ENCODE measurements around the gene ASIC2.

ASIC2 gene

DNA sequence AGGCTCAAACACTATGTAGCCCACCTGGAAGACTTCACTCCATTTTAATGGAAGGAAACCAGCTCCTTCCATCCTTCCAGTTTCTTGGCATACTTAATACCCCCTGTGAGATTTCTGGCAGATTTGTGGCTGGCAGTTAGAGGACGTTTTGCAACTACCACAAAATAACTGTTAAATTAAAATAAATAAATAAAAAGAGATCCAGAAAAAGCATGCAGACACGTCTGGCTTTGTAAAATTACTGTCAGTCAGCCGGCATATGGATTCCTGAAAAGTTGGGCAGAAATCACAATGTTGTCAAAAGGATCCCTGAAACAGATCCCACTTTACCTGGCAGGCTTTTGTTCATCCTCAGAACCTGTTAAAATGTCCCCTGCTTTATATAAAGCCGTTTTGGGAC lies 113.9 kb downstream of the ASIC2 start:
- no peak for ATAC-seq
- no peak for TF ChIP-seq SNAI2 (CRISPR knock-in tag; IDR thresholded peaks at IDR 0.05)
- no peak for TF ChIP-seq OSR1 (CRISPR knock-in tag; IDR thresholded peaks at IDR 0.05)
- no peak for TF ChIP-seq ZNF70 (CRISPR knock-in tag; IDR thresholded peaks at IDR 0.05)
- TF ChIP-seq, protein P1, sequence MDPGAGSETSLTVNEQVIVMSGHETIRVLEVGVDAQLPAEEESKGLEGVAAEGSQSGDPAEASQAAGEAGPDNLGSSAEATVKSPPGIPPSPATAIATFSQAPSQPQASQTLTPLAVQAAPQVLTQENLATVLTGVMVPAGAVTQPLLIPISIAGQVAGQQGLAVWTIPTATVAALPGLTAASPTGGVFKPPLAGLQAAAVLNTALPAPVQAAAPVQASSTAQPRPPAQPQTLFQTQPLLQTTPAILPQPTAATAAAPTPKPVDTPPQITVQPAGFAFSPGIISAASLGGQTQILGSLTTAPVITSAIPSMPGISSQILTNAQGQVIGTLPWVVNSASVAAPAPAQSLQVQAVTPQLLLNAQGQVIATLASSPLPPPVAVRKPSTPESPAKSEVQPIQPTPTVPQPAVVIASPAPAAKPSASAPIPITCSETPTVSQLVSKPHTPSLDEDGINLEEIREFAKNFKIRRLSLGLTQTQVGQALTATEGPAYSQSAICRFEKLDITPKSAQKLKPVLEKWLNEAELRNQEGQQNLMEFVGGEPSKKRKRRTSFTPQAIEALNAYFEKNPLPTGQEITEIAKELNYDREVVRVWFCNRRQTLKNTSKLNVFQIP (CRISPR knock-in tag; IDR thresholded peaks at IDR 0.05; ENCODE audit: borderline replicate concordance, low read depth) = no peak
- no peak for TF ChIP-seq TCF4 (CRISPR knock-in tag; IDR thresholded peaks at IDR 0.05; ENCODE audit: borderline replicate concordance)
- no peak for TF ChIP-seq ZFP30 (CRISPR knock-in tag; IDR thresholded peaks at IDR 0.05)
- no peak for TF ChIP-seq ZFP3 (CRISPR knock-in tag; IDR thresholded peaks at IDR 0.05)
- no peak for TF ChIP-seq GLIS3 (CRISPR knock-in tag; IDR thresholded peaks at IDR 0.05)
- no peak for TF ChIP-seq CSDC2 (CRISPR knock-in tag; IDR thresholded peaks at IDR 0.05)
- TF ChIP-seq ZNF8 (CRISPR knock-in tag; IDR thresholded peaks at IDR 0.05) = no peak
- no peak for TF ChIP-seq RARB (CRISPR knock-in tag; IDR thresholded peaks at IDR 0.05)
- no peak for TF ChIP-seq ZNF565 (CRISPR knock-in tag; conservative IDR thresholded peaks at IDR 0.05; ENCODE audit: low read depth)
- no peak for TF ChIP-seq BACH2 (CRISPR knock-in tag; IDR thresholded peaks at IDR 0.05; ENCODE audit: borderline replicate concordance)
- no peak for TF ChIP-seq TOX (CRISPR knock-in tag; IDR thresholded peaks at IDR 0.05; ENCODE audit: borderline replicate concordance)
- TF ChIP-seq ISL1 (CRISPR knock-in tag; IDR thresholded peaks at IDR 0.05) = no peak
- TF ChIP-seq ZC3H10 (CRISPR knock-in tag; IDR thresholded peaks at IDR 0.05) = no peak
- TF ChIP-seq PPARA (CRISPR knock-in tag; IDR thresholded peaks at IDR 0.05; ENCODE audit: borderline replicate concordance) = no peak
- TF ChIP-seq, protein P2, sequence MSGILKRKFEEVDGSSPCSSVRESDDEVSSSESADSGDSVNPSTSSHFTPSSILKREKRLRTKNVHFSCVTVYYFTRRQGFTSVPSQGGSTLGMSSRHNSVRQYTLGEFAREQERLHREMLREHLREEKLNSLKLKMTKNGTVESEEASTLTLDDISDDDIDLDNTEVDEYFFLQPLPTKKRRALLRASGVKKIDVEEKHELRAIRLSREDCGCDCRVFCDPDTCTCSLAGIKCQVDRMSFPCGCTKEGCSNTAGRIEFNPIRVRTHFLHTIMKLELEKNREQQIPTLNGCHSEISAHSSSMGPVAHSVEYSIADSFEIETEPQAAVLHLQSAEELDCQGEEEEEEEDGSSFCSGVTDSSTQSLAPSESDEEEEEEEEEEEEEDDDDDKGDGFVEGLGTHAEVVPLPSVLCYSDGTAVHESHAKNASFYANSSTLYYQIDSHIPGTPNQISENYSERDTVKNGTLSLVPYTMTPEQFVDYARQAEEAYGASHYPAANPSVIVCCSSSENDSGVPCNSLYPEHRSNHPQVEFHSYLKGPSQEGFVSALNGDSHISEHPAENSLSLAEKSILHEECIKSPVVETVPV (CRISPR knock-in tag; IDR thresholded peaks at IDR 0.05) = no peak
- TF ChIP-seq, protein P3, sequence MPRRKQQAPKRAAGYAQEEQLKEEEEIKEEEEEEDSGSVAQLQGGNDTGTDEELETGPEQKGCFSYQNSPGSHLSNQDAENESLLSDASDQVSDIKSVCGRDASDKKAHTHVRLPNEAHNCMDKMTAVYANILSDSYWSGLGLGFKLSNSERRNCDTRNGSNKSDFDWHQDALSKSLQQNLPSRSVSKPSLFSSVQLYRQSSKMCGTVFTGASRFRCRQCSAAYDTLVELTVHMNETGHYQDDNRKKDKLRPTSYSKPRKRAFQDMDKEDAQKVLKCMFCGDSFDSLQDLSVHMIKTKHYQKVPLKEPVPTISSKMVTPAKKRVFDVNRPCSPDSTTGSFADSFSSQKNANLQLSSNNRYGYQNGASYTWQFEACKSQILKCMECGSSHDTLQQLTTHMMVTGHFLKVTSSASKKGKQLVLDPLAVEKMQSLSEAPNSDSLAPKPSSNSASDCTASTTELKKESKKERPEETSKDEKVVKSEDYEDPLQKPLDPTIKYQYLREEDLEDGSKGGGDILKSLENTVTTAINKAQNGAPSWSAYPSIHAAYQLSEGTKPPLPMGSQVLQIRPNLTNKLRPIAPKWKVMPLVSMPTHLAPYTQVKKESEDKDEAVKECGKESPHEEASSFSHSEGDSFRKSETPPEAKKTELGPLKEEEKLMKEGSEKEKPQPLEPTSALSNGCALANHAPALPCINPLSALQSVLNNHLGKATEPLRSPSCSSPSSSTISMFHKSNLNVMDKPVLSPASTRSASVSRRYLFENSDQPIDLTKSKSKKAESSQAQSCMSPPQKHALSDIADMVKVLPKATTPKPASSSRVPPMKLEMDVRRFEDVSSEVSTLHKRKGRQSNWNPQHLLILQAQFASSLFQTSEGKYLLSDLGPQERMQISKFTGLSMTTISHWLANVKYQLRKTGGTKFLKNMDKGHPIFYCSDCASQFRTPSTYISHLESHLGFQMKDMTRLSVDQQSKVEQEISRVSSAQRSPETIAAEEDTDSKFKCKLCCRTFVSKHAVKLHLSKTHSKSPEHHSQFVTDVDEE (CRISPR knock-in tag; IDR thresholded peaks at IDR 0.05) = no peak
- no peak for TF ChIP-seq ESRRG (CRISPR knock-in tag; IDR thresholded peaks at IDR 0.05)

DNA sequence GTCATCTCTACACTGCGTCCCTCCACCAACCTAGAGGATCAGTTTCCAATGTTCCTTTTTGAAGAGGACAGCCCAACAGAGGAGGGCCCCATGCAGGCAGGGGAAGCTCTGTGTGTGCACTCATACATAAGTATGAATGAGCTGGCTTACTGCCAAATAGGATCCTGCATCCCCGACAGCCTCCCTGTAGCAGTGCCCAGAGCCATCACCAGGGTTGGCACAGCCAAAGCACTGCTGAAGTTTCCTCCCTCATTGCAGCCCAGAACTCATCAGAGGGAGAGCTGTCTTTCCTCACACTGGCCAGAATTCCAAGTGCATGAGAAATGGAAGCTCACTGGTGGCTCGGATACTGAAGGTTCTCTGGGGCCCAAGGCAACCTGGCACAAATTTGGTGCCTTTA lies 114.4 kb downstream of the ASIC2 start:
- no peak for TF ChIP-seq ZNF70 (CRISPR knock-in tag; IDR thresholded peaks at IDR 0.05)
- no peak for TF ChIP-seq ZNF8 (CRISPR knock-in tag; IDR thresholded peaks at IDR 0.05)
- TF ChIP-seq CSDC2 (CRISPR knock-in tag; IDR thresholded peaks at IDR 0.05) = no peak
- ATAC-seq = no peak

DNA sequence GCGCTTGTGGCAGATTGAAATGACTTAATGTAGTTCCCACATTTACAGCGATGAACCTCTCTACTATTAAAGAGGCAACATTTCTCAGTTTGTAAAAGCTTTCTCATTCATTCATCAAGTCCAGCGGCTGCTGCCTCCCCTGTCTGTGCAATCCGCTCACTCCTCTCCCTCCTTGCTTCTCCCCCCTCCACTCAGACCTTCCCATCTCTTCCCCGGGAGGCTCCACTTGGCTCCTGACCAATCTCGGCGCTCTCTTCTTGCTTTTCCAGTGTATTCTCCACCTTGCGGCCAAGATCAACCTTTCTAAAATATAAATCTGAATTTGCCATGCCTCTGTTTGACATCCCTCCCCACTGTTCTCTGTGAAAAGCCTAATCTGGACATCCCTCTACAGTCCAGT lies 117.5 kb downstream of the ASIC2 start:
- TF ChIP-seq ZNF565 (CRISPR knock-in tag; conservative IDR thresholded peaks at IDR 0.05; ENCODE audit: low read depth) (no peak), BACH2 (CRISPR knock-in tag; IDR thresholded peaks at IDR 0.05; ENCODE audit: borderline replicate concordance) (no peak), TCF4 (CRISPR knock-in tag; IDR thresholded peaks at IDR 0.05; ENCODE audit: borderline replicate concordance) (no peak), ZFP30 (CRISPR knock-in tag; IDR thresholded peaks at IDR 0.05) (no peak), ARNTL (CRISPR knock-in tag; IDR thresholded peaks at IDR 0.05; ENCODE audit: borderline replicate concordance, low read depth) (no peak), SNAI2 (CRISPR knock-in tag; IDR thresholded peaks at IDR 0.05) (no peak), OSR1 (CRISPR knock-in tag; IDR thresholded peaks at IDR 0.05) (no peak), GLIS3 (CRISPR knock-in tag; IDR thresholded peaks at IDR 0.05) (no peak), ISL1 (CRISPR knock-in tag; IDR thresholded peaks at IDR 0.05) (no peak), ESRRG (CRISPR knock-in tag; IDR thresholded peaks at IDR 0.05) (no peak), CSDC2 (CRISPR knock-in tag; IDR thresholded peaks at IDR 0.05) (no peak), PPARA (CRISPR knock-in tag; IDR thresholded peaks at IDR 0.05; ENCODE audit: borderline replicate concordance) (no peak), ZNF70 (CRISPR knock-in tag; IDR thresholded peaks at IDR 0.05) (no peak)
- TF ChIP-seq, protein P4, sequence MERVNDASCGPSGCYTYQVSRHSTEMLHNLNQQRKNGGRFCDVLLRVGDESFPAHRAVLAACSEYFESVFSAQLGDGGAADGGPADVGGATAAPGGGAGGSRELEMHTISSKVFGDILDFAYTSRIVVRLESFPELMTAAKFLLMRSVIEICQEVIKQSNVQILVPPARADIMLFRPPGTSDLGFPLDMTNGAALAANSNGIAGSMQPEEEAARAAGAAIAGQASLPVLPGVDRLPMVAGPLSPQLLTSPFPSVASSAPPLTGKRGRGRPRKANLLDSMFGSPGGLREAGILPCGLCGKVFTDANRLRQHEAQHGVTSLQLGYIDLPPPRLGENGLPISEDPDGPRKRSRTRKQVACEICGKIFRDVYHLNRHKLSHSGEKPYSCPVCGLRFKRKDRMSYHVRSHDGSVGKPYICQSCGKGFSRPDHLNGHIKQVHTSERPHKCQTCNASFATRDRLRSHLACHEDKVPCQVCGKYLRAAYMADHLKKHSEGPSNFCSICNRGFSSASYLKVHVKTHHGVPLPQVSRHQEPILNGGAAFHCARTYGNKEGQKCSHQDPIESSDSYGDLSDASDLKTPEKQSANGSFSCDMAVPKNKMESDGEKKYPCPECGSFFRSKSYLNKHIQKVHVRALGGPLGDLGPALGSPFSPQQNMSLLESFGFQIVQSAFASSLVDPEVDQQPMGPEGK (CRISPR knock-in tag; IDR thresholded peaks at IDR 0.05; ENCODE audit: borderline replicate concordance) = no peak
- TF ChIP-seq, protein P2 (CRISPR knock-in tag; IDR thresholded peaks at IDR 0.05) = no peak
- TF ChIP-seq, protein P3 (CRISPR knock-in tag; IDR thresholded peaks at IDR 0.05) = no peak
- TF ChIP-seq, protein P5, sequence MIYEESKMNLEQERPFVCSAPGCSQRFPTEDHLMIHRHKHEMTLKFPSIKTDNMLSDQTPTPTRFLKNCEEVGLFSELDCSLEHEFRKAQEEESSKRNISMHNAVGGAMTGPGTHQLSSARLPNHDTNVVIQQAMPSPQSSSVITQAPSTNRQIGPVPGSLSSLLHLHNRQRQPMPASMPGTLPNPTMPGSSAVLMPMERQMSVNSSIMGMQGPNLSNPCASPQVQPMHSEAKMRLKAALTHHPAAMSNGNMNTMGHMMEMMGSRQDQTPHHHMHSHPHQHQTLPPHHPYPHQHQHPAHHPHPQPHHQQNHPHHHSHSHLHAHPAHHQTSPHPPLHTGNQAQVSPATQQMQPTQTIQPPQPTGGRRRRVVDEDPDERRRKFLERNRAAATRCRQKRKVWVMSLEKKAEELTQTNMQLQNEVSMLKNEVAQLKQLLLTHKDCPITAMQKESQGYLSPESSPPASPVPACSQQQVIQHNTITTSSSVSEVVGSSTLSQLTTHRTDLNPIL (CRISPR knock-in tag; IDR thresholded peaks at IDR 0.05; ENCODE audit: low read depth) = no peak
- ATAC-seq = no peak

All from SK-N-SH treated with all-trans-retinoic acid at 6 μM for 48 hours (cell line).